Measurements from ENCODE around the gene PIP5K1C.

PIP5K1C gene

GRCh38 chr19:3694361-3695123 is 5.7 kb downstream of the PIP5K1C start:
- no peak for DNase-seq

GRCh38 chr19:3693025-3693925 is 7.0 kb downstream of the PIP5K1C start:
- DNase-seq: no peak

DNA sequence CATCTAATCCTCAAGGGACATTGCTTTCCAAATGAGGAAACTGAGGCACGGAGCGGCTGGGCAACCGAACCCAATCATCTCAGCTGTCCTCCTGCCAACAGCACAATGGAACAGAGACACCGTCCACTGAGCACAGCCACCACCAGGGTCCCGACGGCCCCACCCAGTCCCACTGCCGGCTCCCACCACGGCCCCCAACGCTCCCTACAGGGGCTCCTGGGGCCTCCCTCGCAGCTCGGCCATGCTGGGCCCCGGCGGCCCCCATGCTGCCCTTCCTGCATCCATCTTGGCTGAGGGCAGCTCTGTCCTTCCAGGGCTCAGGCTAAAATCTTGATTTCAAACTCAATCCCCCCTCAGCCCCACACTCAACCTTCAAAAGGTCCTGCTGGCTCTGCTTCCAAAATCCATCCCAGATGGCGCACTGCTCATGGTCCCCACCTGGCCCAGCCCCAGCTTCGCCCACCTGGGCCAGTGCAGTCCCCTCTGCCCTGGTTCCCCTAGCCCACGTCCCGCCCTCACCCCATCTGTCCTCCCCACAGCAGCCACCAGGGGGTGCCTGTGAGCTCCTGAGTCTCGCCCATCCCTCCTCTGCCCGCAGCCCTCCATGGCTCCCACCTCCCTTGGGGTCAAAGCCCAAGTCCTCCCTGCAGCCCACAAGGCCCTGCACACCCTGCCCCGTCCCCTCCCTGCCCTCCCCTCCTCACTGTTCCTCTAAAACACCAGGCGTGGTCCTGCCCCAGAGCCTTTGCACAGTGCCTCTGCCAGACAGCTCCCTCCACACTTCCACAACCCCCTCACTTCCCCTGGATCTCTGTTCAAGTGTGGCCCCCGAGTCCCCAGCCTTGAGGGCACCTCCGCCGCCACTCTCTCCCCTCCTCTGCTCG is 7.9 kb downstream of the PIP5K1C start:
- DNase-seq: no peak

GRCh38 chr19:3691726-3692125 is 8.5 kb downstream of the PIP5K1C start:
- no peak for DNase-seq

GRCh38 chr19:3691372-3691716 is 8.9 kb downstream of the PIP5K1C start:
- DNase-seq: no peak

DNA sequence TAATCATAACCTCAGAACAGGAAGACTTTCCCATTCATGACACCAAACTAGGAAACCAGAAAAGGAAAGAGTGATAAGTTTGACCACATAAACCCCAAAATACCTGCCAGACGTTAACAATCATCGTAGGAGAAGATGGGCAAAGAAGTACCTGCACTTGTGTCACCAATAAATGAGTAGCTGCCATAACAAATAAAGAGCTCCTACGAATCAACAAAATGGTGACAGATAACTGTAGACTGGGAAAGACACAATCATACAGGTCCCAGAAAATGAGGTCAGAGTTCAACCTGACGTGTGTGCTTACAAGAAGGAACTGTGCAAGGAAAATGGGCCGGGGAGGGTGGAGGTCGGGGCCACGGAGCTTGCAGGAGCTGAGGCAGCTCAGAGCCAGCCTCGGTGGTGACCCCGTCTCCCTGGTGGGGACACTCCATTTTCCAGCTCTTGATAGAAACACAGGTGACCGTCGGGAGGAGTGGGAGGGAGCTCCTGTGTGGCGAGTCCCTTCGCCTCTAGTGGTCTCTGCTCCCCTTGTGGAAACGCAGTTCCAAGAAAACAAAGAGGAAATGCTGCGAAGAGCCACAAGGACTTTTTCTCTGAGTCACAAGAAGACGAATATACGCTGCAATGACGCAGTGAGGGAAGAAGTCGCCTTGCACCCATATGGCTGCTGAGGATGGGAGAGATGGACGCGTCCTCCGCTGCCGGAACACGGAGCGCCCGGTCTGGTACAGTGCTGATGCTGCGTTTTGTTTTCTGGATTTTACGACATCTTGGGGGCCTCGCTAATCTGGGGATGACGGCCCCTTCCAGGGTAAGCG is 9.5 kb downstream of the PIP5K1C start:
- no peak for DNase-seq

DNA sequence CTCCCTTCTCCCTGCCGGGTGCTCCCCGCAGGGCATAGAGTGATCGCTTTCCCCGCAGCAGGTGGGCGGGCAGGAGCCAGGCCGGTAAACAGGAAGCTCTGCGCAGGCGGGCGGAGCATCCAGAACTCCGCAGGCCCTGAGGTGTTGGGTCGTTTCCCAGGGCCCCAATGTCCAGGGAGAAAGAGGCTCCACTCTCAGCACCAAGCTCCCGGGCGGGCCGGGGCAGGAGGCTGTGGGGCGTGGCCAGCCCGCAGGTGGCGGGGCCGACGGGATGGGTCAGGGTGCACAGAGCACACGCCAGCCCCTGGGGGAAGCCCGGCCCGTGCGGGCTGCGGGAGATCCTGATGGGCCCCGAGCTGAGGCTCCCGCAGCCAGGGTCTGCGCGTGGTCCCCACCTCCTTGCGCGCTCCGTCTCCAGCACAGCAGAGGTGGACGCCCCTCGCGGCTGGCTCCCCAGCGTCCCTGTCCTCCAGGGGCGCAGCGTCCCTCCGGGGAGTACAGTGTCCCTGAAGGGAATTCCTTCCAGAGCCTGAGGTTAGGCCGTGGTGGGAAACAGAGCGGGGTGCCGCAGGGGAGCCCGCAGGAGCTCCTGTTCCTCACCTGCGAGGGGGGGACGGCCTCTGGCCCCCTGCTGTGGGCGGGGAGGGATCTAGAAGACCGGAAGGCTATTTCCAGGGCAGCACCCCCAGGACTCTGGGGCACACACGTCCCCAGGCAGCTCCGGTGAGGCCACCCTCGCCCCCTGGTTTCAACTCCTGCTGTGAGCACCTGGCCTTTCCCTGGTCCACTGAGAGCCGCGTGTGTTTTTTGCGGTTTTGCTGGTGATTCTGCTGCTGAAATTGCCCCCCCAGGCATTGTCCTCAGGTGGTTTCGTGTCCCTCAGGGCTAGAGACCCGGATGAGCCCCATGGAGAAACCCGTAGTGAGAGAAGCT is 12.2 kb downstream of the PIP5K1C start:
- no peak for DNase-seq

DNA sequence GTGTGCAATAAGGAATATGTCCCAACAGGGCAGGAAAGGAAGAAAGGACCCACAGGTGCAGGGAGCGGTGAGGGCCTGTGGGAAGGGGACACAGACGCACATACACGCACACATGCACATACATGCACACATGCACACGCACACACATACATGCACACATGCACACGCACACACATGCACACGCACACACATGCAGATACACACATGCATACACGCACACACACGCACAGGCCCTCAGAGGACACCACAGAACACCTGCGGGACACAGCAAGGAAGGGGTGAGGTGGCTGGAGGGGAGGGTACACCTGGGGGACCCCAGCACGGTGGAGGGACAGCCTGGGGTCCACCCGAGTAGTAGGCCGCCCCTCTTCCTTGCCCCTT is 12.9 kb downstream of the PIP5K1C start:
- no peak for DNase-seq

DNA sequence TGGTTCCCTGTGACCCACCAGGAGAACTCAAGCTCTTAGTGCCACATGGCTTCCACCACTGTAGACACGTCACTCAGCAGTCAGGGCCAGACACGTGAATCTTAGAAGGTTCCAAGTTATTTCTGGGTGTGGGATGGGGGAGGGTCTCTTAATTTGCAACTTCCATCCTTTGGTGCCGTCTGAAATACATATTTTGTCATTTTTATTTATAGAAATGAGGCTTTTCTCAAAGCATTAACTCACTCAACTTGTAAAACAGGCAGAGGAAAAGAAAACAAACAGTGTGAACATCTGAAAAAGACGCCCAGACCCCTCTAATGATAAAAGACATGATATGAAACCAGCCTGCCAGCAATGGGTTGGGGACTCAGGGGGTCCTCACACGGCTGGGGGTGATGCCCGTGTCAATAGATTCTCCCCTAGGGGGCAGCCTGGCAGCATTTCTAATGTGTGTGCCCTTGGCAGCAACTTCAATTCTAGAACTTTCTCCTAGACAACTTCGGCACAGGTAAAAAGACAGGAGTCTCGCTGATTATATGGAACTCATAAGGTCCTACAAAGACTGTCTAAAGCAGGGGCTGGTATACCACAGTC is 15.4 kb downstream of the PIP5K1C start:
- DNase-seq: no peak

DNA sequence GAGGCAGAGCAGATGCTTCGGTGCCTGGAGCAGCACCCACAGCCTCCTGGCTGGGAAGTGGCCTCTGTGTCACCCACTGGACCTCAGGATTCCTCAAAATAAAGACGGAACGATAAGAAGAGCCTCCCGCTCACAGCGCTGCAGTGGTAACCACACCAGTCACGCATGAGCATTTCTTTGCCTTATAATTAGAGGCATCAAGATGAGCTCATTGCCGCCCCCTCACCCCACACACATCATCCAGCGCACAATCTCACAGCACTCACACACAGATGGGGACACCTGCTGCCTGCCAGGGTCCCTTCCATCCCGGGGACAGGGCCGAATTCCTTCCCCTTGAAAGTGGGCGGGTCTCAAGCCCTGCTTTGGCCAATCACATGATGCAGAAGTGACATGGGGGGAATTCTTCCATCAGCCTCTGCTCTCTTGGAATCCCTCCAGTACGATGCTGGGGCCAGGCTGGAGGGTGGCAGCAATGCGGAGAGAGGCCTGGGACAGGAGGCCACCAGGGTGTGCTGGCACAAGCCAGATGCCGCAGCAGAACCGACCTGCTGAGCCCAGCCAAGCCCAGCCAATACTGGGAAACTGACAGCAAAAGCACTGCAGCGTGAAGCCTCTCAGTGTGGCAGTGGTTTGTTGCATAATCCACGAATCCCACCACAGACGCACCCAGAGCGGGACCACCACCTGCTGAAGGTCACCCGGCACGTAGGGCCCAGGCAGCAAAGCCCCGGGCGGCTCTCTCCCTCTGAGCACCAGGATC is 16.0 kb downstream of the PIP5K1C start:
- DNase-seq: no peak

- DNase-seq: no peak
These were observed 16.7 kb downstream of the PIP5K1C start for GRCh38 chr19:3683405-3684053.

DNA sequence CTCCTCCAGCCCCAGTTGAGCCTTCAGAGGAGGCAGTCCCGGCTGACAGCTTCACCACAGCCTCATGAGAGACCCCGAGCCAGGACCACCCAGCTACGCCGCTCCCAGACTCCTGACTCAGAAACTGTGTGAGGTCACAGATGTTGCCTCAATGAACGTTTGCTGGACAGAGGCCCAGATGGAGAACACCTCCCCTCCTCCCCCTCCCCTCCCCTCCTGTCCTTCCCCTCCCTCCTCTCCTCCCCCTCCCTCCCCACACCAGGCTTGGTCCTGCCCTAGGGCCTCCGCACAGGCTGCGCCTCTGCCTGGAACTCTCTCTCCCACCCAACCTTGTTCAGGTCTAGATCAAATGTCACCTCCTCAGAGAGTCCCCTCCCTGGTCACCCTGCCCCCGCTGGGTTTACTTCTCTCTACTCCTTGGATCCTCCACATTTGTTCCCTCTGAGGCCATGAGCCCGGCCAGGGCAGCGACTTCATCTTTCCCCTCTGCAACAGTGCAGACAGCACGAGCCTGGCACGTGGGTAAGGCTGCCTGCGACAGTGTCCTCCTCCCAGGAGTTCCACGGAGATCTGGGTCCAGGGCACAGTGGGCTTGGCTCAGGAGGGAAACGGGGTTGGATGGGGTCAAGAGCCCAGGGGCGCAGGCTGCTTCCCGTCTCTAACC is 17.4 kb downstream of the PIP5K1C start:
- no peak for DNase-seq

DNA sequence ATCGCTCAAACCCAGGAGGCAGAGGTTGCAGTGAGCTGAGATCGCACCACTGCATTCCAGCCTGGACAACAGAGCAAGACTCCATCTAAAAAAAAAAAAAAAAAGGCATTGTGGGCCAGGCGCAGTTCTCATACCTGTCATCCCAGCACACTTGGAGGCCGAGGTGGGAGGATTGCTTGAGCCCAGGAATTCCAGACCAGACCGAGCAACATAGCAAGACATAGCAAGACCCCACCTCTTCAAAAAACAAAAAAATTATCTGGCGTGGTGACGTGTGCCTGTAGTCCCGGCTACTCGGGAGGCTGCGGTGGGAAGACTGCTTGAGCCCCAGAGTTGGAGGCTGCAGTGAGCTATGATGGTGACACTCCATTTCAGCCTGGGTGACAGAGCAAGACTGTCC is 18.0 kb downstream of the PIP5K1C start:
- DNase-seq: no peak

- no peak for DNase-seq
These were observed 19.3 kb downstream of the PIP5K1C start for GRCh38 chr19:3680939-3681338.

DNA sequence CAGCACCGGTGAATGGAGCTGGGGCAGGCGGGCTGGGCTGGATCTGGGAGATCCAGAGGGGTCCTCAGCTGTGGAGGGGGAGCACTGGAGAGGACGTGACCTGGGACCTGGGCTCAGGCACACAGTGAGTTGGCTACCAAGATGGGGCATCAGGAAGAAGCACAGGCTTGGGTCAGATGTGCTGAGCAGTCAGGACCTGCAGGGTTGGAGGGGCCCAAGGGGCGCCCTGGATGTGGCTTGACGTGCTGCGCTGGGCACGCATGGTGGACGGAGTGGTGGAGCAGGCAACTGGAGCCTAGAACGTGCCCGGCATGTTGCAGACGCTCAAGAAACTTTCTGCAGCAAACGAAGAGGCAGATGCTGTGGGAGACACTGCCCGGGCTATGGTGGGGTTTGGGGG is 20.7 kb downstream of the PIP5K1C start:
- DNase-seq: no peak

- no peak for DNase-seq
These were observed 21.1 kb downstream of the PIP5K1C start for GRCh38 chr19:3679138-3679537.

GRCh38 chr19:3678188-3678587 is 22.1 kb downstream of the PIP5K1C start:
- DNase-seq: no peak

DNA sequence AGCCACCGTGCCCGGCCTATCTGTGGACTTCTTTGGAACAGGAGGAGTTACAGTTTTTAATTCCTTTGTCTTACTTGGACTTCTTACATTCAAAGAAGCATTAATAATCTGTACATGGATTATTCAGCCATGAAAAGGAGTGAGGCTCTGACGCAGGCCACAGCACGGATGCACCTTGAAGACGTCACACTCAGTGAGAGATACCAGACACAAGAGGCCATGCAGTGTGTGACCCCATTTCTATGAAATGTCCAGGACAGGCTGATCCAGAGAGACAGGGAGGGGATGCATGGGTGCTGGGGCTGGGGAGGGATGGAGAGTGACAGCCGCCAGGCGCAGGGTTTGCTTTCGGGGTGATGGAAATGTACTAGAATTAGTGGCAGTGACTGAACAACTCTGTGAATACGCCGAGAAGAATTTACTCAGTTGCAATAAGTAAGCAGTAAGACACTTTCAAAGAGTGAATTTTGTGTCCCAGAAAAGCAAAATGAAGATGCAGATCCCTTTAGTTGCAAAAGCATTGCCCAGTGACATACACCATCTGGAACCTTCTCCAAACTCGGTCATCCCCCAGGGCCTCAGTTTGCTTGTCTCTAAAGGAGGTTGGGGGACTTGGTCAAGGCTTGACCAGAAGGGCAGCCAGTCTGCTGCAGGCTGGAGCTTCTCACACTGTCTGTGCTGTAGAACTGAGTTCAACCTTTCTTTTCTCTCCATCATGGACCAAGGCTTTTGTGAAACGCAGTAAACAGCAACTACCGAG is 25.3 kb downstream of the PIP5K1C start:
- DNase-seq: no peak
